ENCODE measurements around the gene ANKS3. TPM values are rescaled to one million over a fixed set of nuclear protein-coding genes. Genes with fewer than 3 reads are reported as not detected.

Gene ANKS3
- total RNA-seq, 4 donors from 2014 or later: 9.4 to 22.7 (median 11.5) TPM

- Histone ChIP-seq H3K9me3 (no peaks in the 10 kb centered on the region), H3K36me3 (peaks cover 22 to 89% (median 30%) of the 10 kb centered on the region in 3 donors), H3K4me1 (peaks cover 14 to 45% (median 15%) of the 10 kb centered on the region in 3 donors), H3K27me3 (no peaks in the 10 kb centered on the region), H3K27ac (peak overlapping the region in 3 of 4 donors; percentile 5 to 79 (median 70)), H3K4me3 (no peak overlapping the region)
- intact Hi-C loops (cut with DNase I): no loop called here
- TF ChIP-seq, protein P1, sequence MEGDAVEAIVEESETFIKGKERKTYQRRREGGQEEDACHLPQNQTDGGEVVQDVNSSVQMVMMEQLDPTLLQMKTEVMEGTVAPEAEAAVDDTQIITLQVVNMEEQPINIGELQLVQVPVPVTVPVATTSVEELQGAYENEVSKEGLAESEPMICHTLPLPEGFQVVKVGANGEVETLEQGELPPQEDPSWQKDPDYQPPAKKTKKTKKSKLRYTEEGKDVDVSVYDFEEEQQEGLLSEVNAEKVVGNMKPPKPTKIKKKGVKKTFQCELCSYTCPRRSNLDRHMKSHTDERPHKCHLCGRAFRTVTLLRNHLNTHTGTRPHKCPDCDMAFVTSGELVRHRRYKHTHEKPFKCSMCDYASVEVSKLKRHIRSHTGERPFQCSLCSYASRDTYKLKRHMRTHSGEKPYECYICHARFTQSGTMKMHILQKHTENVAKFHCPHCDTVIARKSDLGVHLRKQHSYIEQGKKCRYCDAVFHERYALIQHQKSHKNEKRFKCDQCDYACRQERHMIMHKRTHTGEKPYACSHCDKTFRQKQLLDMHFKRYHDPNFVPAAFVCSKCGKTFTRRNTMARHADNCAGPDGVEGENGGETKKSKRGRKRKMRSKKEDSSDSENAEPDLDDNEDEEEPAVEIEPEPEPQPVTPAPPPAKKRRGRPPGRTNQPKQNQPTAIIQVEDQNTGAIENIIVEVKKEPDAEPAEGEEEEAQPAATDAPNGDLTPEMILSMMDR (IDR thresholded peaks at IDR 0.05): no peak
- no peak for TF ChIP-seq POLR2A (IDR thresholded peaks at IDR 0.05)
- no peak for DNase-seq
- WGBS, 2 donors: 67 to 71% methylated on average over 12 to 17 of the region's 25 CpGs
These were observed 70.2 kb downstream of the ANKS3 start for GRCh38 chr16:4663777-4664465.

DNA sequence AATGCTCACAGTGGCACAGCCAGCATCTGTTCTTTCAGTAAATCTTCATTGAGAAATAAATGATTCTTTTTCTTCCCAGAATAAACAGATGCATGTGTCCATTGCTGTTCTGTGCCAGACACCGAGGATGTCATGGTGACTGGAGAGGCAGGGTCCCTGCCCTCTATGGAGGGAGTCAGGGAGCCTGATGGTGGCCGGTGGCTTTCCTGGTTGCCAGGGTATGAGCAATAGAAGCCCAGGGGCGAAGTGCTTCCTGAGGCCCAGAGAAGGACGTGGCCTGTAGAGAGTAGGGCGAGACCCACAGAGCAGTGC is 70.7 kb downstream of the ANKS3 start:
- Histone ChIP-seq H3K4me1 (peaks cover 14 to 45% (median 15%) of the 10 kb centered on the region in 3 donors), H3K27ac (peak overlapping the region in 3 of 4 donors; percentile 5 to 70 (median 26)), H3K27me3 (no peaks in the 10 kb centered on the region), H3K36me3 (peaks cover 22 to 89% (median 25%) of the 10 kb centered on the region in 3 donors), H3K4me3 (no peak overlapping the region), H3K9me3 (no peaks in the 10 kb centered on the region)
- WGBS, 2 donors: 52 to 59% methylated on average over 5 of the region's 5 CpGs
- TF ChIP-seq POLR2A (IDR thresholded peaks at IDR 0.05): no peak
- TF ChIP-seq, protein P1 (IDR thresholded peaks at IDR 0.05): no peak
- no peak for DNase-seq
- intact Hi-C loops (cut with DNase I): no loop called here

- intact Hi-C loops (cut with DNase I): no loop called here
- Histone ChIP-seq H3K27me3 (no peaks in the 10 kb centered on the region), H3K27ac (no peak overlapping the region), H3K36me3 (peaks cover 5 to 89% (median 14%) of the 10 kb centered on the region in 3 donors), H3K4me1 (peaks cover 14 to 45% (median 15%) of the 10 kb centered on the region in 3 donors), H3K9me3 (no peaks in the 10 kb centered on the region), H3K4me3 (no peak overlapping the region)
- TF ChIP-seq POLR2A (IDR thresholded peaks at IDR 0.05): no peak
- TF ChIP-seq, protein P1 (IDR thresholded peaks at IDR 0.05): no peak
- no peak for DNase-seq
- WGBS, 2 donors: 53 to 61% methylated on average over 6 to 8 of the region's 11 CpGs
These were observed 72.4 kb downstream of the ANKS3 start for GRCh38 chr16:4661661-4662060.

- H3K4me3 ChIP-seq: no peak overlapping the region
- 20 to 50% methylated on average over 1 to 2 of the region's 18 CpGs for WGBS, 2 donors
- H3K9me3 ChIP-seq: no peaks in the 10 kb centered on the region
- intact Hi-C loops (cut with DNase I): no loop called here
- DNase-seq: no peak
- H3K36me3 ChIP-seq: peaks cover 2 to 89% (median 16%) of the 10 kb centered on the region in 3 donors
- peaks cover 14 to 43% (median 15%) of the 10 kb centered on the region in 3 donors for H3K4me1 ChIP-seq
- no peaks in the 10 kb centered on the region for H3K27me3 ChIP-seq
- TF ChIP-seq POLR2A (IDR thresholded peaks at IDR 0.05): no peak
- TF ChIP-seq, protein P1 (IDR thresholded peaks at IDR 0.05): no peak
- H3K27ac ChIP-seq: no peak overlapping the region
These were observed 73.5 kb downstream of the ANKS3 start for GRCh38 chr16:4660454-4661007.
